ENCODE measurements around the gene P2RY2.

The P2RY2 gene

DNA sequence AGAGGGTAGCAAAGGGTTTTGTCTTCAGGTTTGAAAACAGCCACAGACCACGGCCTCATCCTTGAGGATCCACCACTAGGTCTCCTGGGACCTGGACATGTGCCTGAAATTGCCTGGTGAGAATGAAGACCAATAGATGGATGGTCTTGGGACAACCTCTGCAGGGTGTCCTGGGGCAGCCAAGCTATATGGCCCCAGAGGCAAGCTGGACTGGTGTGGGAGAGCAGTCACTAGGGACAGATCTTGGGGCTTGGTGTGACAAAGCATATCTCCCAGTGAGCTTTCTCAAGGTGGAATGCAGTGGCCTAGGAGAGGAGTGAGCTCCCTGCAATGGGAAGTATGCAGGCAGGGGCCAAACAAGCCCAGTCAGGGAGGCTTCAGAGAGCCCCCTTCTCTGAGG lies 67.6 kb downstream of the P2RY2 start:
- H4K20me1 ChIP-seq = peaks cover 0 to 6% (median 0%) of the 10 kb centered on the region in 11 experiments; a peak in 3 of 22 replicates
- H3K9me3 ChIP-seq (replicated peaks in 1 of 11) = no peaks in the 10 kb centered on the region
- TF ChIP-seq Cebpa-rat (IDR thresholded peaks at IDR 0.05) = no peak
- H3K4me2 ChIP-seq = peak overlapping the region; percentile 37 to 93 (median 89); a peak in 20 of 22 replicates
- H3K36me3 ChIP-seq = no peaks in the 10 kb centered on the region
- peaks cover 82 to 99% (median 94%) of the 10 kb centered on the region in 10 experiments for H3K4me1 ChIP-seq
- no peak overlapping the region for H3K27ac ChIP-seq
- H3K9ac ChIP-seq = no peak overlapping the region
- no peak overlapping the region for H3K4me3 ChIP-seq
- H3K27me3 ChIP-seq = no peaks in the 10 kb centered on the region
